ENCODE results near the gene TFB1M.

The TFB1M gene

GRCh38 chr6:155259204-155259603 is 55.1 kb downstream of the TFB1M start:
- DNase-seq (ENCODE audit: low read depth): no peak
- no peak overlapping the region for H3K4me3 ChIP-seq (ENCODE audit: low read depth, low read length)
- no peak for TF ChIP-seq CTCF (IDR thresholded peaks at IDR 0.05; ENCODE audit: insufficient read depth, low read depth, low read length, missing control alignments)

- no peak for TF ChIP-seq CTCF (IDR thresholded peaks at IDR 0.05; ENCODE audit: insufficient read depth, low read depth, low read length, missing control alignments)
These were observed 56.5 kb downstream of the TFB1M start for GRCh38 chr6:155257796-155258195.

GRCh38 chr6:155256122-155256795 is 58.0 kb downstream of the TFB1M start:
- no peak for DNase-seq (ENCODE audit: low read depth)
- no peak for TF ChIP-seq CTCF (IDR thresholded peaks at IDR 0.05; ENCODE audit: insufficient read depth, low read depth, low read length, missing control alignments)
- no peak overlapping the region for H3K4me3 ChIP-seq (ENCODE audit: low read depth, low read length)

More at GRCh38 chr6:155257796-155258195, 56.5 kb downstream of the TFB1M start:
- H3K4me3 ChIP-seq (ENCODE audit: low read depth, low read length): no peak overlapping the region
- DNase-seq (ENCODE audit: low read depth): no peak

GRCh38 chr6:155254139-155254538 is 60.1 kb downstream of the TFB1M start:
- no peak for DNase-seq (ENCODE audit: low read depth)
- TF ChIP-seq CTCF (IDR thresholded peaks at IDR 0.05; ENCODE audit: insufficient read depth, low read depth, low read length, missing control alignments): no peak

GRCh38 chr6:155253337-155253736 is 60.9 kb downstream of the TFB1M start:
- H3K4me3 ChIP-seq (ENCODE audit: low read depth, low read length): no peak overlapping the region
- DNase-seq (ENCODE audit: low read depth): no peak
- TF ChIP-seq CTCF (IDR thresholded peaks at IDR 0.05; ENCODE audit: insufficient read depth, low read depth, low read length, missing control alignments): no peak

More at GRCh38 chr6:155254139-155254538, 60.1 kb downstream of the TFB1M start:
- no peak overlapping the region for H3K4me3 ChIP-seq (ENCODE audit: low read depth, low read length)

- no peak for DNase-seq (ENCODE audit: low read depth)
- no peak overlapping the region for H3K4me3 ChIP-seq (ENCODE audit: low read depth, low read length)
- no peak for TF ChIP-seq CTCF (IDR thresholded peaks at IDR 0.05; ENCODE audit: insufficient read depth, low read depth, low read length, missing control alignments)
These were observed 61.7 kb downstream of the TFB1M start for GRCh38 chr6:155252581-155252980.
